Putamen (tissue), 1 donor: Measurements from ENCODE around the gene CRIP3.
"Not testable (repeated sequence)": the region's sequence is repeated elsewhere in the genome, so short reads cannot be mapped to it uniquely, and the experiment has no call there.

ENCODE experiments used
- DNase-seq: peaks from one replicate; pipeline ENCODE4 v3.0.0-alpha.2; 2016; ENCODE audit warnings: low spot score

CRIP3 gene, protein sequence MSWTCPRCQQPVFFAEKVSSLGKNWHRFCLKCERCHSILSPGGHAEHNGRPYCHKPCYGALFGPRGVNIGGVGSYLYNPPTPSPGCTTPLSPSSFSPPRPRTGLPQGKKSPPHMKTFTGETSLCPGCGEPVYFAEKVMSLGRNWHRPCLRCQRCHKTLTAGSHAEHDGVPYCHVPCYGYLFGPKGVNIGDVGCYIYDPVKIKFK

DNA sequence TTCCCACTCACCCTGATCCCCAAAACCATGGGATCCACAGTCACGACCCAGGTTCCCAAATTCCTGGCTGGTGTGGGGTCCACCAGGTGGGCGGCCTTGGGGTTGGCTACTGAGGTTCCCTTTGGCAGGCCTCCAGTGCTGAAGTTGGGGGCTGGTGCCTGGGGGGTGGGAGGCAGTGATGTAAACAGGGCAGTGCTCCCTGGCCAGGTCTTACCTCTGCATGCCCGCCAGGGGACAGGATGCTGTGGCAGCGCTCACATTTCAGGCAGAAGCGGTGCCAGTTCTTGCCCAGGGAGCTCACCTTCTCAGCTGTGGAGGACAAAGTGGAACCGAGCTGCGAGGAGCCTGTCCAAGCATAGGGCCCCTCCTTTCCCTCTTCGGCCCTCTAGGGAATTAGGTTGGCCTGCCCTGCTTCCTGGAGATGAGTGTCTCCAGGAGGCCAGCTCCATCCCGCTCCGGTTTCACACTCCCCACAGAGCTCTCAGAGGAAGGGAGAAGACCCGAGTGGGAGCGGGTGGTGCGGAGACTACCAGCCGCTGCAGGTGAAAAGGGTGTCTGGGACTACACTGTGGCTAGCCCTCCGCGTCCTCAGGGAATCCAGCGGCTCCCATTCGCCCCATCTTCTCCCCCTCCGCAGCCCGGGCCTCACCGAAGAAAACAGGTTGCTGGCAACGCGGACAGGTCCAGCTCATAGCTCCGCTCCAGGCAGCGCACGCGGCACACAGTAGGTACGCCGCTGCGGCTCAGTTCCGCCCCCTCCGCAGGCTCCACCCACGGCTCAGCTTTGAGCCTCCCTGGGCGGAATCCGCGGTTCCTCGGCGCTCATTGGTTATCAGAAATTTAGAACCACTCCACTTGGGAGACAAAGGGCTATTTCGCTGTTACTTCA is at the start of gene CRIP3:
Gene CRIP3, minus strand, starts transcription at position 726 of the 889 bp plus-strand sequence. Its CDS starts 34 bp downstream, at position 692.
- no peak for DNase-seq

DNA sequence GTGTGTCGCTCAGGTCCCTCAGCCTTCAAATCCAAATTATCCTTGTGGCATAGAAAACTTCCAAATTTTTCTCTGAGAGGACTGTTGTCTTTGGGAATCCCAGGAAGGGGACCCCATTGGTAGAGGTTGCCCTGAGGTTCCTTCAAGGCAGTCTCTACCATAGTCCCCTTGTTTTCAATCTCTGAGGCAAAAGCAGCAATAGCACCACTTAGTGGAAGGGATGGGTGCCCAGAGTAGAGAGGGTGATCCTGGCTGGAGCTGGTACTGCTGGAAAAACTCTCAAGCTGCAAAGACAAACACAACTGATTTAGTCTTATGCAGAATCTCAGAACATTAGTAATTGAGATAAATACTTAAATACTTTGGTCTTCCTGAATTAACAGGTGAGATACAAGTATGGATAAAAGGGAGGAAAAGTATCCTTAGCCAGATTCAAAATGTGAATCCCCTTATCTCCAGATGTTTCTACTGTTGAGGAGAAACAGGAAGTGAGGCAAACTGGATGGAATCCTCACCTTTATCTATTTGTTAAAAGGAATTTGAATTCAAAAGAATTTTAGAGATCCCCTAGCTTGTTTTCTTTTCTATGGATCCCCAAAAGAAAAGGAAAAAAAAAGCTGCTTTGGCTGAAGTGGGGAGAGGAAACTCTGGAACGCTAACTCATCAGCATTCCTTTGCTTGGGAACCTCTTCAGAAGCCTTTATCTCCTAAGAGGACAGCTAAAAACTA is 47.4 kb upstream of the CRIP3 start:
- DNase-seq = no peak

DNA sequence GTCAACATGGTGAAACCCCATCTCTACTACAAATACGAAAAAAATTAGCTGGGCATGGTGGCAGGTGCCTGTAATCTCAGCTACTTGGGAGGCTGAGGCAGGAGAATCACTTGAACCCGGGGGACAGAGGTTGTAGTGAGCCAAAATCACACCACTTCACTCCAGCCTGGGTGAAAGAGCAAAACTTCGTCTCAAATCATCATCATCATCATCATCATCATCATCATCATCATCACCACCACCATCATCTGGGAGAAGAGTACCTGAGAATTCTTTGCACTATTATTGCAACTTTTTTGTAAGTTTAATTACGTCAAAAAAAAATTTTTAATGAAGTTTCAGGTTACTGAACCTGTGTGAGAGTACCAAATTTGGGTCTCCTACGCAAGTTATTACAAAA is 43.3 kb upstream of the CRIP3 start:
- DNase-seq = not testable (repeated sequence)

DNA sequence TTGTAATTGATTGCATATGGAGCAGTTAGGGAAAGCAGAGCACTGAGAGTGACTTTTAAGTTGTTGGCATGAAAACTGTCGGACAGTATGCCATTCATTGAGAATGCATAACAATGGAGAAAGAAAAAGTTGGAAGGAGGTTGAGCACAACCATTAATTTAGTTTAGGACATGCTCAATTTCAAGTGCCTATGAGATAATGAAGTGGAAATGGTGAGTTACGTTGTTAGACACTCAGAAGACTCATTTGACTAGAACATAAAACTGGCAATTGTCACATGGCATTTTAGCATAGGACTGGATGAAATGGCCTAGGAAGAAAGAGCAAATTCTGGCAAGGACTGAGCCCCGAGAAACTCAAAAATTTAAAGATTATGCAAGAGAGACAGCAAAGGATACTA is 38.8 kb upstream of the CRIP3 start:
- no peak for DNase-seq

DNA sequence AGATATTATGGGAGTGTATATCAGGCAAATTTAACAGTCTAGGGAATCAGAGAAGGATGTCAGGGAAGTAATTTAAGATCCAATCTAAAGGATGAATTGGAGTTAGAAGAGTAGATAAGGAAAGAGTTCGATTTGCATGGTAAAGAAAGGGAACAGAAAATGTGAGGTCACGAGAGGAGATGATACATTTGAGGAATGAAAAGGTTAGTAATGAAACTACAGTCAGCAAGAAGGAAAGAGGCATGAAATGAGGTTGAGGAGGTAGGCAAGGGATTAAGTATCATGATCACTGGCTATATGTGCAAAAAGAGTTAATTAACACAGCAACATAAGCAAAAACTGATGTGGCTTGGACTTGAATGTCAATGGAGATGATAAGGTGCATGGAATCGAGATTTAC is 38.4 kb upstream of the CRIP3 start:
- no peak for DNase-seq

DNA sequence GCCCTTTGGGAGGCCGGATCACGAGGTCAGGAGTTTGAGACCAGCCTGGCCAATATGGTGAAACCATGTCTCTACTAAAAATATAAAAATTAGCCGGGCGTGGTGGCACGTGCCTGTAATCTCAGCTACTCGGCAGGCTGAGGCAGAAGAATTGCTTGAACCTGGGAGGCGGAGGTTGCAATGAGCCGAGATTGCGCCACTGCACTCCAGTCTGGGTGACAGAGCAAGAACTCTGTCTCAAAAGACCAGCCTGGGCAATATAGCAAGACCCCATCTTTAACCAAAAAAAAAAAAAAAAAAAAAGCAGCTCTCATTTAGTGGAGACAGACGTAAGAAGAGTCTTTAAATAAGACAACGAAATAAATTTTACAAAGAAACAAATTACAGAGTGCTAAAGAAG is 37.6 kb upstream of the CRIP3 start:
- DNase-seq = not testable (repeated sequence)

DNA sequence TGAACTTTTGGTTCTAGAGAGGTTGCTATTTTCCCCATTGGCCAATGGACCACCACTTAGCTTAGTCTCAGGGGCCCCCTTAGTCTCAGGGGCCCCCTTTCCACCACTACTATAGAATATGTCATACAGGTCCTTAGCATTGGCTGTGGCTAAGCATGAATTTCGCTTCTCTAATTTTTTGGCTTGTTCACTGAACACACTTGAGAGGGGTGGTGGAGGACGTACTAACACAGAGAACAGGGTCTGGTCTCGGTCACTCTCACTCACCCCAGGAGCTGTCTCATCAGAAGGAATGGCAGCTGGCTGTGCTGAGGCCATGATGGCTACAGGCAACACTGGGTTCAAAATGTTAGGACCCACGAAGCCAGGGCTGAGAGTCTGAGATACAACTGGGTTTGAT is 30.5 kb upstream of the CRIP3 start:
- DNase-seq = no peak

DNA sequence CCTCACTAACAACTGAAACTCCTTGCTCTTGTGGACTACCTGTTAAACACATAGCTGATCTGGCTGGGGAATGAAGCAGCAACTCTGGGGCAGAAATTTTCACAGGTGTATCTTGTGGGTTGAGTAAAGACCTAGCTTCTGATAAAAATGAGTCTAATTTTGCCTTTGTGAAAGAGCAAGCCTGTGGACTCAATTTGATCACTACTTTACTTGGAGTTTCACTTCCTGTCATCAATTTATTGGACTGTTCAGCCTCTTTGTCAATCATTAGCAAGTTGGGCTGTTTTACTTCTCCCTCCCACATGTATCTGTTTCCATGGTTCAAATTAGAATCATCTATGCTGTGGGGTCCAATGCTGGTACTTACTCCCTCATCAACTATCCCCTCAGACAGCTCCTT is 29.6 kb upstream of the CRIP3 start:
- no peak for DNase-seq

DNA sequence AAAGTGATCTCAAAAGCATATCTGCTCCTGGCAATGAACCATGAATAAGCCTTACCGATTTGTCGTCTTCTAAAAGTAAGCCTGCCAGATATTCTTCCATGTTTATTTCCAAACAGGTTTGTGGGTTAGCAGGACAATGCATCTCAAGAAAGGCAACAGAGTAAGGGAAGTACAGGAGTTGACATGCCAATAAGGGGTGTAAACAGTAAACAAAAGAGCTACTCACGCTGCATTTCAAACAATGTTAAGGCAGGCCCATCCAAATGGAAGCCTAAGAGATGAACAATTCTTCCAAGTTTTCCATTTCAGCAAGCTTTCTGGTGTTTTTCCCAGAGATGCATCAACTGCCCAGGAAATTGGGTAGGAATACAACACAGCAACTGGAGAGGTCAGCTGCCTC is 27.8 kb upstream of the CRIP3 start:
- peak; percentile 28 for DNase-seq

DNA sequence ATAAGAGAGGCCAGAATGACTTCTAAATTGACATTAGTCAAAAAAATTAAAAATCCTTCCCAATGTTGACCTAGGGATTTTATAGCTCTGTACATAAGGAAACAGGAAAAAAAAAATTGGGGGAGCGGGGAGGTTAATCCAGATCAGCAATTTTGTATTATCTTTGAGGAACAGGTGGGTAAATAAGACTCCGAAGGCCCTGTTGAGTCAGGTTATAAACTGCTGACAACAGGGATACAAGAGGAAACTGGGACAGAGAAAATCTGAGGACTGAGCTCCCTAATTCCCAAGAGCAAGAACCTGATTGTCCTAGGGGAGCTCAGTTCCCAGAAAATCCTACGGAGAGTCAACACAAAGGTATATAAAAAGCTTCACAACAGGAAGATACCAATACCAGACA is 26.8 kb upstream of the CRIP3 start:
- DNase-seq = no peak

DNA sequence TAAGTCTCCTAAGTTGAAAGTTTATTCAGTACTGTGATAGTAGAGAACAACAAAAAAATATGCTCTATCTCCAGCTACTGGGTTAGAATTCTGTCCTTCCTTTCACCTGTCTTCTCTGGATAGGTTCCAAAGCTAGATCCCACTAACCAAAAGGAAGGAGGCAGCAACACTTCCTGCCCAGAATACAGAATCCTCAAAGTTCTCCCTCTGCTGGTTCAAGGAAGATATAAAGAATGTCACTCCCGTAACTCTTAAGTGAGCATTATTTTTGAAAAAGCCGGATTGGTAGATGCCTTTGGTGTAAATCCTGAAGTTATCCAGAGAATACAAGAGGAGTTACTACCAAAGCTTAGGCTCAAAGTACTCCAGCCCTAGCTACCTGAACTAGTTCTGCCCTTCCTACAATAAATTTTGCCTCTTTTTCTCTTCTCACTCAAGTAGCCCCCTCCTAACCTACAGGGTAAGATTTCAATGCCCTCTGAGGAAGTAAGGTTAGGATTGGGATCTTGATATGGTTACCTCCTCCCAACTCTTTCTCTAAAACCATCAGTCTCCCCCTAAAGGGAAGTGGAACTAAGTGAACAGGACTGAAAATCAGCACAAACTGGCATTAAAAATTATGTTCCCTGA is 26.0 kb upstream of the CRIP3 start:
- no peak for DNase-seq

DNA sequence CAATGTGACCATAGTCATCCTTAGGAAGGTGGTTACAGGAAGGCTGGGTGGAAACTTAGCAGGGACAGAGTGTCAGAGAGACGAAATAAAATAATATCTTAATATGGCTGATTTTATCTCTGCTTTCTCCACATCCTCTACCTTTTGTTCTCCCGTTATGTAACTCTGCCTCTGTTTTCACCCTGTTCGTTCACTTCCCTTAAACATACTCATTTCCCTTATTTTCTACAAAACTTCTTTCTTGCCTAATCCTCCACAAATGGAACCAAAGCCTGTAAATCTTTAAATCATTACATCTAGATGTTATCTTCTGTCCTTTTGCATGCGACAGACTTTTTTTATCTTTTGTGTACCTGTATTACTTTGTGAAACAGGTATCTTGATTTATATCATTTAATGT is 23.3 kb upstream of the CRIP3 start:
- DNase-seq = no peak

DNA sequence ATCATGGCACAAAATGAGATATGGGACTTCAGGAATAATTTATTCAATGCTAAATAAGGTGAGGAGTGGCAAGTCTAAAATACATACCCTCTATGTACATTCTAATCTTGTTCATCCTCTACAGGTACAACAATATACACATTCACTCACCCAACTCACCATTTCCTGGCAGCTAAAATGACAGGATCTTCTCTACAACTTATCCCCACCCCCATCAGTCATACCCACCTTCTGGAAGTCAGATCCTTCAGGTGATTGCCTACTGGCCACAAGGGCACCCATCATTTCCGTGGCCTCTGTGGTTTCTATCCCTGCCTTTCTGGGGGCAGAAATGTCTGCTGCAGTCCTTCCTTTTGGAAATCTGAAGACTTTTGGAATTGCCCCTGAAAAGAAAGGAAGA is 22.8 kb upstream of the CRIP3 start:
- DNase-seq = no peak

DNA sequence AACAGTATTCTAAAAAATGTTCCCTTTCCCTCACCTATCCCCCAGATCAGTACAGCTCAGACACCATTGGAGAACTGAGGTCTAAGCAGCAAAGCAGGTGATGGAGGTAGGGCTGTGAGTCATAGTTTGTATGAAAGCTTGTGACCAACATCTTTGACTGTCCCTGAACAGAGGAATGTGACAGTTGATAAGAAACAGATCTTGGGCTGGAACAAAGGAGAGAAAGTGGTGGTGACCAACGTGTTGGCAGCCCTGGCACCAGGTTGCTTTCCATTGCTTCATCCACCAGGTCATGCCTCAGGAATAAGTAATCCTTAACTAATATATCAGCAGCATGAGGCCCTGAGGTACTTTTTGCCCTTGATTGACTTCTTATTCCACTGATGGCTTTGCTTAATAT is 19.9 kb upstream of the CRIP3 start:
- no peak for DNase-seq

DNA sequence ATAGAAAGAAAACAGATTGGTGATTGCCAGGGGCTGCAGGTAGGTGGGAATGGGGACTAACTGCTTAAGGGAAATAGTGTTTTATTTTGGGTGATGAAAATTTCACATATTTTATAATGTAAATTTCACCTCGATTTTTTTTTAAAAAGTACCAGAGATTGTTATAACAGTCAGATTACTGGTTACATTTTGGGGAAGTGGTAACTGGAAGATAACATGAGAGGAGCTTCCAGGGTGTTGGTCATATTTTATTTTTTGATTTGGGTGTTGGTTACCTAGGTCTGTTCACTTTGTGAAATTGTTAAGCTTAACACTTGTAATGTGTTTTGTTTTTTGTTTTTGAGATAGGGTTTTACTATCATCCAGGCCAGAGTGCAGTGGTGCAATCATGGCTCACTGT is 17.2 kb upstream of the CRIP3 start:
- no peak for DNase-seq

DNA sequence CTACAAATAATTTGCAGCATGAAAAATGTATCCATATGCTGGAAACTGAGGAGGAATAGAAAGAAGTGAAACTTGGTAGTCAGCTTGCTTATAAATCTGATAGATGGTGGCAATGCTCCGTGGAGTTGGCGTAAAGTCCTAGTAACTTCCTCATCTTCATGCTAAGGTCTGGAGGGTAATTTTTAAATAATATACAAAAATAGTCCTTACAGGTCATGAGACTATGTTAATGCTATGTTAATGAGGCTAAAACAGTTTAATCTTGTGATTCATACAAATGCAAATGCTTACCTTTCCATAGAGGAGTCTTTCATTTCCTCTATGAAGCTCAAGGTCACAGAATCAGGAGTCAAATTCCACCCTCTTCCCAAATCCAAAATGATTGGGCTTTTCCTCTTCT is 9.4 kb upstream of the CRIP3 start:
- DNase-seq = no peak

DNA sequence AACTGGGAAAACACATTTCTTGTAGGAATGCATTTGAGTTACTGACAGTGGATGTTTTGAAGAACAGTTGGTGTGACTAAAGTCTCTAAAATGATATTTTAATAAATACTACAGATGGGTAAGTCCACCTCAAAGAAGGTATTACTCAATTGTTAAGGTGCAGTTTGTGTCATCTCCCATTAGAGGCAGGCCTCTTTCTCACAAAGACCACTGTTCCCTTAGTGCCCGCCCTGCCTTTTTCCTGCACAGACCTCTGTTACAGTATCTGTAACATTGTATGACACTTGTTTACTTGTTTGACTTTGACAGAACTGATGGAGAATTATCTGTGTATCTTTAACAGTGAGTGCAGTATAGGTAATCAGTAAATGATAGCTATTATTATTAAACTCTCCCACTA is 5.2 kb upstream of the CRIP3 start:
- no peak for DNase-seq

DNA sequence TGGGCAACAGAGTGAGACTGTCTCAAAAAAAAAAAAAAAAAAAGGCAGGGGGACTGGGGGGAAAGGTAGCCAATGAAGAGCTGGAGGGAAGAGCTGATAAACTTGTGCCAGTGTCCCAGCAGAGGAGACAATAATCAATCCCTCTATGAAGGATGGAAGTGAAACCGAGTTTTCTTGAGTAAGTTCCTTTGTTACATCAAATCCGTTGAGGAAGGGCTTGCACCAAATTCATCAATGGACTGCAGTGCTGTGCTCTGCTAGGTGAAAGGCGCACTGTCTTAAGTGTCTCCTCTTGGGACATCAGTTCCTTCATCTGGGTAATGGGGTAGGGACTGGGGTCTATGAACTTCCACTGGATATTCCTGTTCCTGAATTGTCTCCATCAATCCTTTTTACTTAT is 3.0 kb upstream of the CRIP3 start:
- no peak for DNase-seq

DNA sequence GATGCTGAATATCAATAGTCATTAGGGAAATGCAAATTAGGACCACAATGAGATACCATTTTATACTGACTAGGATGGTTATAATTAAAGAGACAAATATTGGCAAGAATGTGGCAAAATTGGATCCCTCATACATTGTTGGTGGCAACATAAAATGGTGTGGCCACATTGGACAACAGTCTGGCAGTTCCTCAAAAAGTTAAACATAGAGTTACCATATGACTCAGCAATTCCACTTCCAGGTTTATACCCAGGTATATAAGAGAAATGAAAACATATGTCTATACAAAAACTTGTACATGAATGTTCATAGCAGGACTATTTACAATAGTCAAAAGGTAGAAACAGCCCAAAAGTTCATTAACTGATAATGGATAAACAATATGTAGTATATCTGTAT is 2.0 kb upstream of the CRIP3 start:
- DNase-seq = no peak

DNA sequence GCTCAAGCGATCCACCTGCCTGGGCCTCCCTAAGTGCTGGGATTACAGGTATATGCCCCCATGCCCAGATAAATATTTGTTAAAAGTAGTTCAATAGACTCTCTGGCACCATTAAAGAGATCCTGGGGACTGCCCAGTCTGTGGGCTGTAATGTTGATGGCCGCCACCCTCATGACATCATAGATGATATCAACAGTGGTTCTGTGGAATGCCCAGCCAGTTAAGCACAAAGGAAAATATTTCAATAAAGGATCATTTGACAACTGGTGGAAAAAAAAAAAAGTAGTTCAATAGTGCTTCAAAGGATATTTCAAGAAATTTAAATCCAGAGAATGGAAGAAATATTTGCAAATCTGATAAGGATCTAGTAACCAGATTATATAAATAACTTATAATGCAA is 1.5 kb upstream of the CRIP3 start:
- no peak for DNase-seq

DNA sequence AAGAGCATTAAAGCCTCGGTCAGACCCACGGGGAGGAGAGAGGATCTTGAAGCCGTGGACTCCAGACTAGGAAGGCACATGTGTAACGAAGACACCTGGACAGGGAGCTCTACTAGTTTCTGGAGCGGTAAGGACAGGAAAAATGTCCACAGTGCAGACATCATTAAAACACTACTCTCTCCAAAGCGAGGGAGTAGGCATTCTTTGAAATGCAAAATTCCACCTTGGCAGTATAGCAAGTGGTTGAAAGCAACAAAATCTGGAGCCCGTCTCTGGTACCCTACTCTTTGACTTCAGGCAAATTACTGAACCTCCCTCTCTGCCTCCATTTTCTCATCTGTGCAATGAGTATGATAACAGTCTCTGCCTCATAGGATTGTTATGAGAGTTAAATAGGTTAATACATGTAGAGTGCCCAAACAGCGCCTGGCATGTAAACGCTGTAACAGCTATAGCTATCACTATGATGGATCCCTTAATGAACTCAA is 408 bp upstream of the CRIP3 start:
- no peak for DNase-seq

DNA sequence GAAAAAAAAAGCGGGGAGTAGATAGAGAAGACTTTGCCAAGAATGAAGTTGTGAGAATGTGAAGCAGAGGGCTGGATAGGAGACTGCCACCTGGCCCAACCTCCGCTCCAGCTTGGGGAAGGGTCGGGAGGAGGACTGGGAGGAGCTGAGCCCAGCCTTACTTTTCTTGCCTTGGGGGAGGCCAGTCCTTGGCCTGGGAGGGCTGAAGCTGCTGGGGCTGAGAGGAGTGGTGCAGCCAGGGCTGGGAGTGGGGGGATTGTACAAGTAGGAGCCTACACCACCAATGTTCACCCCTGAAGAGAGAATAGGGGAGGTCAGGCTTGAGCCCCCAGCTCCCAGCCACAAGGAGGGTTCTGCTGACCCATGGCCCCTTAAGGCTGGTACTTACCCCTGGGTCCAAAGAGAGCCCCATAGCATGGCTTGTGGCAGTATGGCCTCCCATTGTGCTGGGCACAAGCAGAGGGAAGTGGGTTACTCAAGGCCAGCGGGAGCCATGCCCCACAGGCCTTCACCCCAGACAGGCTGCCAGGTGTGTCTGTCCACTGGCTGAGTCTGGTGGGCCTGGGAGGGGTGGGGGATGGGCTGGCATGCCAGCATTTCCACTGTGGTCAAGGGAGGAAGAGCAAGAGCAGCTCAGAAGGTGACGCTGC is 1.1 kb downstream of the CRIP3 start:
- no peak for DNase-seq
